Fibroblast of peridontal ligament (primary cell): ENCODE data around the gene STK39.
"Not testable (repeated sequence)": the region's sequence is repeated elsewhere in the genome, so short reads cannot be mapped to it uniquely, and the experiment has no call there.

Source experiments
- DNase-seq: peaks from one replicate; pipeline ENCODE4 v3.0.0-alpha.2; 2010; ENCODE audit errors: extremely low read depth

The STK39 gene

DNA sequence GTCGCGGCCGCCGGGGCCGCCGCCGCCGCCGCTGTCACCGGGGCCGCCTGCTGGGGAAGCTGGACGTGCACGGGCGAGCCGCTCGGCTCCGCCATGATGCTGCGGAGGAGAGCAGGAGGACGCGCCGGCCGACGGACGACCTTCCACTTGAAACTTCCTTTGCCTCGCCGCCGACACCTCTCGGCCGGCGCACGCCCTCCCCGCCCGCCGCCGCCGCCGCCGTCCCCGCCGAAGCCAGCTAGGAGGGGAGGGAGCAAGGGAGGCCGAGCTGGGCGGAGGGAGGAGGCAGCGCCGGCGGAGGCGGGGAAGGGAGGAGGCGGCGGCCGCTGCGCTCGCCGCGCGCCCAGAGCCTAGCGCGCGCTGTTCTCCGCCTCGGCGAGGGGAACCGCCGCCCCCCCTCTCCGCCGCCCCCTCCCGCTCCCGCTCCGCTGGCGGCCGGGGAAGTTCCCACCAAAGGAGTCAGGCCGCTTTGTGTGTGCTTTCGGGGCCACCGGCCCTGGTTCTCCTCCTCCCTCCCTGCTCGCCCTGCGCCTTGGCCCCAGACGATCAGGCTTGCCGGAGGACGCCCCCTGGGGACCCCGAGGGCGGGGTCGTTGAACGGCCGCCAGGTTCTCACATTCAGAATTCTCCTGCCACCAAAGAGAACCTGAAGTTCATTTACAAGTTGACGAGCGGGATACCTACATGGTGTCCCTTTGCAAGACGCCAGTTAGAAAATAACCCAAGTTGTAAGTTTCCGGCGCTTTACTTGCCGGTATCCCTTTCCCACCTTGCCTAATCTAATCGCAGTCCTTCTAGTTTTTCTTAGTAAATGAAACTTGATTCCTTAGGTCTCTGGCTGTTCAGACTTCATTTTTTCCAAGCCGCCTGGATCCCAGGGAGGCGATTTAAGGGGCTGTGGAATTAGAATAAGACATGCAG lies at the start of gene STK39:
Gene STK39 (minus strand): TSS at position 255 of the 921 bp plus-strand sequence. CDS start 160 bp downstream, at position 95.
- peak; percentile 62 for DNase-seq

- DNase-seq = no peak
These were observed 47.7 kb upstream of the STK39 start for GRCh38 chr2:168295051-168295450.

GRCh38 chr2:168294409-168294808 lies 47.0 kb upstream of the STK39 start:
- no peak for DNase-seq

- DNase-seq = no peak
These were observed 46.4 kb upstream of the STK39 start for GRCh38 chr2:168293766-168294165.

DNA sequence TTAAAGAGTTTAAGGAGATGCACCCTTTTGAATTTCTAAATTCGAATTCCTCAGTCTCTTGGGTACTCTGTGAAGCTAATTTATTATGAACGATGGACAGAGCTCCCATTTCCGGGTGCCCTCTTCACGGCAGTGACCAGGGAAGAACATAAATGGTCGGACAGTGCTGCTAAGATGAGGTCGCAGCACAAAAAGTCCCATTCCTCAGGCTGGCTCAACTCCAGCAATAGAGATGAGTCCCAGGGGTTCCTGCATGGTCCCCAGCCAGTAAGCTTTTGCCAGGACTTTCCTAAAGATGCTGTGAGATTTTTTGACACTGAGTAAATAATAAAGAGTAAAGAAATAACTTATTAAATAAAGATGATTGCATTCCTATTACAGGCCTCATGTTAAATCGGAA lies 43.0 kb upstream of the STK39 start:
- no peak for DNase-seq

DNA sequence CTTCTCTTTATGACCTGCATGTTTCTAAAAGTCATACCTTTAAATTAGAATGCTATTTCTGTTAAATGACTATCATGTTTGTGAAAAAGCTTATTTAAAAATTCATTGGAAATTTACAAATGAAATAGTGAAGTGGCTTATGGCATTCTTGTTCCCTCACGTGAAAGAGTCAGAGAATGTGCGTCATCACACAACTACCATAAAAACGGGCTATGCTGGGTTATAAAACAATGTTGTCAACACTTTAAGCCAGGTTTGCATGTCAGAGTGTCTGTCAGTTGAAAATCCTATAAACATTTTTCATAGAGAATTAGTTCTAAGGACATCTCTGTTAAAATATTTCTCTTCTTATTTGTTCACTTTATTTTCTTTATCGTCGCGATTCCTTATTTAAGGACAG lies 42.5 kb upstream of the STK39 start:
- no peak for DNase-seq

GRCh38 chr2:168286535-168286934 lies 39.1 kb upstream of the STK39 start:
- DNase-seq = no peak

- peak; percentile 85 for DNase-seq
These were observed 31.1 kb upstream of the STK39 start for GRCh38 chr2:168278424-168278888.

DNA sequence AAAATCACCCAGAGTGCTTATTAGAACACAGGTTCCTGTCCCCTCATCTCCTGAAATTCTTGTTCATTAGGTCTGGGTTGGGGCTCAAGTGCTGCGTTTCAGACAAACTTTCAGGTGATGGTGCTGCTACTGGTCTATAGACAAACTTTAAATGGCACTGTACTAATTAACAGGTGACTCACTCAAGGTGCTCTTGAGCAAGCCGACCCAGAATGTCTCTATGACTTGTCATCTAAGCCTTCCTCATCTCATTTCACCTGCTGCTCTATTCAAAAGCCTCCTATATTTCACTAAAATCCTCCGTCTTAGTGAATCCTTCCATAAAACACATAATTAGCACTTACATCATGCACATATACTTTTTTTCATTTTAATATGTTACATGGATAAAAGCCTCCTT lies 29.9 kb upstream of the STK39 start:
- no peak for DNase-seq

GRCh38 chr2:168272225-168272624 lies 24.8 kb upstream of the STK39 start:
- DNase-seq = no peak

DNA sequence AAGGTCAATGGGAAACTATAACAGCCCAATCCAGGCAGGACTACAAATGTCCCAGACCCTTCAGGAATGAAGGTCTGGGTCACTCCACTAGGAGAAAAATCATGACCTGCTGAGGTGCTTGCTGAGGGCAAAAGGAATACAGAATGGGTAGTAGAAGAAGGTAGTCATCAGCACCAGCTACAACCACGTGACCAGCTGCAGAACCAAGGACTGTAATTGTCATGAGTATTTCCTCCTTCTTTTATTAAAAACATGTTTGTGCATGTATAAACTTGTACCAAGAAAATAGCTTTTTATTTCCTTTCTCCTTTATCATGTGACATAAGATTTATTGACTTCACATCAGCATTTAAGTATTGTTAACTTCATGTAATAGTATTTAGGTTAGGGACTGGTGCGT lies 15.5 kb upstream of the STK39 start:
- not testable (repeated sequence) for DNase-seq

DNA sequence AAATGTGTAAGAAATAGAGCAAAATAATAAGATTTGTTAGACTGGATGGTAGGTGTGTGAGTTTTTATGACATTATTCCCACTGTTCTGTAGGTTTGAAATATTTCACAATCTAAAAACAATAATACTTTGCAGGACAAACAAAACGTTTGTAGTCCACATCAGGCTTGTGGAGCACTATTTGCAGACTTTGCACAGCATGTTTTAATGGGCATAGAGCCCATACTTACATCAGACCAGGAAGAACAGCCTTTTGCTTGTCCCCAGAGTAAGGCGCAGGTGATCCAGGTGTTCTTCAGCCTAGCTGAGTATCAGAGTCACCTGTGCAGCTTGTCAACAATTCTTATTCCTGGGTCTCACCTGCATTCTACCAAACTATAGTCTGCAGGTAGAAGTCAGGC lies 9.1 kb upstream of the STK39 start:
- no peak for DNase-seq

GRCh38 chr2:168255866-168256265 lies 8.5 kb upstream of the STK39 start:
- no peak for DNase-seq

- DNase-seq = no peak
These were observed 7.7 kb upstream of the STK39 start for GRCh38 chr2:168255103-168255502.

DNA sequence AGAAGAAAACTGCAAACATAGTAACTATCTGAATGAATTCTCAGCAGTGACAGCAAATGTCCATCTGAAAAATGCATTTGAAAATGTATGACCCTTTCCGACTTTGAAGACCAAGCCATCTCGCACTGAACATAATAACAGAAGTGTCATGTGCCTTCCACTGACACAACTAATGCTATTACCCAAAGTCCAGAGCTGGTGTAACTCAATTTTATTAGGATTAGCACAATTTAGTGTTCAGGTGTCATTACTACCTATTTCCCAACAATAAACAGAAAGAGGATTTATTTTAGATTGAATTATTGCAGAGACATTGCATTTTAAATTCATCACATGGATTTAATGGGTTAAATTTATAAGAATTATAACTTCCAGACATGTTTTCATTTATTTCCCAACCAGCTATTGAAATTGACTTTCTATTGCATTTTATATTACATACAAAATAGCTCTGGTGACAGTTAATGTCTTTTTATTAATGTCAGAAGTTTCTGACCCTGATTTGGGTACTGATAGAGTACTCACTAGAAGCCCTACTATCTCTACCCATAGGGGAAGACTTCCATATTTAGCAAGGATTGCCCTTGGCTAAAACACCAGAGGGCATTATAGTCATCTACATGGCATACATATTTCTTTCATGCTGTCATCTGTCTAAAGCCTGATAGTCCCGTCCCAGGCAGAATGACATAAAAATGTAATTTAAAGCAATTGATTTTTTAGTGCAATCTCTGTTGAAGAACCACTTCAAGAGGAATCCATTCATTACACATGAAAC lies 7.0 kb upstream of the STK39 start:
- peak; percentile 60 for DNase-seq

- no peak for DNase-seq
These were observed 6.0 kb upstream of the STK39 start for GRCh38 chr2:168253379-168253778.

- no peak for DNase-seq
These were observed 5.6 kb upstream of the STK39 start for GRCh38 chr2:168252976-168253375.

DNA sequence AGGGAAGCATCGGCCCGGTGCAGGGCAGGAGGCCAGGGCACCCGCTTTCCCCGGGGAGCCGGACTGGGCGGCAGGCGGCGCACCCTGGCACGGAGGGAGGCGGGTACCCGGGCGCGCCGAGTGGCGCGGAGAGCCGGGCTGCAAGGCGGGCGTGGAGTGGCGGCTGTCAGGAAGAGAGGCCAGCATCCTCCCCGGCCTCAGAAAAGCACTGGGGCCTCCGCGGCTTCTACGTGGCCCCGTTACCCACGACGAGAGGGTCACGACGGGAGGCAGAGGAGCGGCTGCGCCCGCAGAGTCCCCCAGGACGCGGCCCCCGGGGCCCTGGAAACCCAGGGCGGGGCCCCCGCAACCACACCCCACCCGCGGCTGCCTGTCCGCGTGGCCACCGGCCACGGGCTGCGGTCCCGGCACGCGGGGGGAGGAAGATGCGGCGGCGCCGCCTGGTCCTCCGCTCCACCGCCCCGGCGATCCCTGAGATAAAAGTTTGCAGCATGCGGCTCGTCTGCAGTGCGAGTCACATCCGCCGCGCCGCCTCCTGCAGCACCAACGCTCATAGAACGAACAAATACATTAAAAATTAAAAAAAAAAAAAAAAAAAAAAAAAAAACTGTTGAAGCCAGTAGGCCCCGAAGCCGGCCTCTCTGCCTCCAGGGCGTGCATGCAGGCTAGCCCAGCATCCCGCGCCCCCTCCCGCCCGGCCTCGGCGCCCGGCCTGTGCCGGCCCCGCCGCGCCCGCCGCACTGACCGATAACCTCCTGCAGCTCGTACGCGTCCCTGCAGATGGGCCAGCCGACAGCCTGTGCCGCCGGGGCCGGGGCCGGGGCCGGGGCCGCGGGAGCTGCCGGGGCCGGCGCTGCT lies 683 bp downstream of the STK39 start:
- peak; percentile 49 for DNase-seq

DNA sequence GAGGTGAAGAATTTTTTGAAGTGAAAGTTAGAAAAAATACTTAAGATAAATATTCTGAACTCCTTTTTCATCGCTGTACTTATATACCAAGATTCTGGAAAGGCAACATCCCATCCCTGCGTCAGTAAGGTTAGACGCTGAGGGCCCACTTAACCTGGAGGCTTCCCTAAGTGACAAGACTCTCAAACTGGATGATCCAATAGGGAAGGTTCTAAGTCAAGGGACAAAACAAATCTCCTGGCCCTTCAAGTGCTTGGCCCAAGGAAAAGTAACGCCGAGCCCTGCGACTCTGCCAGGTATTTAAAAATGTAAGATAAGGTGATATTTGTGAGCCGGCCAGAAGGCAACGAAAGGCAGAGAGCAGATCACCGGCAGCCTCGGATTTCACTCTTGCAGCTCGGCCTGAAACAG lies 1.3 kb downstream of the STK39 start:
- no peak for DNase-seq

- no peak for DNase-seq
These were observed 2.1 kb downstream of the STK39 start for GRCh38 chr2:168245074-168245825.

DNA sequence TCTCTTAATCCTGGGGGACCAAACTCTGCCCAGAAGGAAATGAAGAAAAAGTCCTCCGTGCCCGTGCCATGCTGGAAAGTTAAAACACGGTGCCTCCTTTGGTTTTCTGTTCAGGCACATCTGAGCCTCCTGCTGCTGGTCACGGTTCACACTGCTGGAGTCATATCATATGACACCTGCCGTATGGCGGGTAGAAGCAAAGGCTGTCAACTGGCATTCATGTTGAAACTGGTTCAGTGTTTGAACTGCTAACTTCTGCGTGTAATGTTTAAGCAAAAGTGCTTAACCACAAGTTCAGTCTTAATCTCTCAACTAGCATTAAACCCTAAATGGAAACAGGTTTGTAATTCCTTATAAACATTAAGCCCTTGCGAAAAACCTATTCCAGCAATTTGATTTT lies 3.1 kb downstream of the STK39 start:
- DNase-seq = peak; percentile 56
